ENCODE data around the gene GRK6. TPM values are rescaled to one million over a fixed set of nuclear protein-coding genes. Genes with fewer than 3 reads are reported as not detected.

The GRK6 gene
- total RNA-seq, 2 donors from 2014 or later: 38.0 to 64.4 TPM

DNA sequence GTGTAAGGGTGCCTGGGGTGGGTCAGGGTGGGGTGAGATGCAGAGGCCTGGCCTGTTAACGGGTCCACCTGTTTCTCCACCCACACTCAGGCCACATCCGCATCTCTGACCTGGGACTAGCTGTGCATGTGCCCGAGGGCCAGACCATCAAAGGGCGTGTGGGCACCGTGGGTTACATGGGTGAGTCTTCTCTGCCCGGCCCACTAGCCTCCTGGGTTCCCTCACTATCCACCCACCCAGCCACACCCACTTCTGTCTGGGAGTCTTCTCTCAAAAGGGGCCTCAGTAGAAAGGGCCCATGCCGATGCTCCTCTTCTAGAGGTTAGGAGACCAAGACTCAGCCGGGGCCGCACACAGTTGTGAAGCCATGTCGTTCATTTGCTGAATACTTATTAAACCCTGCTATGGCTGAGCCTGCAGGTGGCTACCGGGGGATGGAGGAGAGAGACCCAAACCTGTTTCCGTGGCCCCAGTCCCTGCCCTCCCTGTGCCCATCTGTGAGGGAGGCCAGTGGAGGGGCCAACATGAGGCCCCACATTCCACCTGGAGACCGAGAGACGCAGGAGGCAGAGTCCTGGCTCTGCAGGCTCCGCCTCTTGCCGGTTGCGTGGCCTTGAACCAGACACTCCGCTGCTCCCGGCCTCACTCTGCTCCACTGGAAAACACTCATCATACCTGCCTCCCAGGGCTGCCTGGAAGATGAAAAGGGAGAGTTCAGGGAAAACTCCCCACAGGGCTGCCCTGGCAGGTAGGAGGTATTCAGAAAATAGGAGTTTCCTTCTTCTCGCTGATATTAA is 8.7 kb downstream of the GRK6 start:
- H3K9me3 ChIP-seq: no peaks in the 10 kb centered on the region
- DNase-seq: no peak
- H3K36me3 ChIP-seq: peaks cover 20% of the 10 kb centered on the region
- peaks cover 4% of the 10 kb centered on the region for H3K4me1 ChIP-seq
- TF ChIP-seq, protein P1, sequence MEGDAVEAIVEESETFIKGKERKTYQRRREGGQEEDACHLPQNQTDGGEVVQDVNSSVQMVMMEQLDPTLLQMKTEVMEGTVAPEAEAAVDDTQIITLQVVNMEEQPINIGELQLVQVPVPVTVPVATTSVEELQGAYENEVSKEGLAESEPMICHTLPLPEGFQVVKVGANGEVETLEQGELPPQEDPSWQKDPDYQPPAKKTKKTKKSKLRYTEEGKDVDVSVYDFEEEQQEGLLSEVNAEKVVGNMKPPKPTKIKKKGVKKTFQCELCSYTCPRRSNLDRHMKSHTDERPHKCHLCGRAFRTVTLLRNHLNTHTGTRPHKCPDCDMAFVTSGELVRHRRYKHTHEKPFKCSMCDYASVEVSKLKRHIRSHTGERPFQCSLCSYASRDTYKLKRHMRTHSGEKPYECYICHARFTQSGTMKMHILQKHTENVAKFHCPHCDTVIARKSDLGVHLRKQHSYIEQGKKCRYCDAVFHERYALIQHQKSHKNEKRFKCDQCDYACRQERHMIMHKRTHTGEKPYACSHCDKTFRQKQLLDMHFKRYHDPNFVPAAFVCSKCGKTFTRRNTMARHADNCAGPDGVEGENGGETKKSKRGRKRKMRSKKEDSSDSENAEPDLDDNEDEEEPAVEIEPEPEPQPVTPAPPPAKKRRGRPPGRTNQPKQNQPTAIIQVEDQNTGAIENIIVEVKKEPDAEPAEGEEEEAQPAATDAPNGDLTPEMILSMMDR (IDR thresholded peaks at IDR 0.05): no peak
- H3K27me3 ChIP-seq: no peaks in the 10 kb centered on the region
- intact Hi-C loops (cut with DNase I): no loop called here
- H3K27ac ChIP-seq: no peak overlapping the region
- no peak overlapping the region for H3K9ac ChIP-seq (ENCODE audit: low read depth in 2 of 2, low read length in 2 of 2)
- H3K4me3 ChIP-seq: no peak overlapping the region

DNA sequence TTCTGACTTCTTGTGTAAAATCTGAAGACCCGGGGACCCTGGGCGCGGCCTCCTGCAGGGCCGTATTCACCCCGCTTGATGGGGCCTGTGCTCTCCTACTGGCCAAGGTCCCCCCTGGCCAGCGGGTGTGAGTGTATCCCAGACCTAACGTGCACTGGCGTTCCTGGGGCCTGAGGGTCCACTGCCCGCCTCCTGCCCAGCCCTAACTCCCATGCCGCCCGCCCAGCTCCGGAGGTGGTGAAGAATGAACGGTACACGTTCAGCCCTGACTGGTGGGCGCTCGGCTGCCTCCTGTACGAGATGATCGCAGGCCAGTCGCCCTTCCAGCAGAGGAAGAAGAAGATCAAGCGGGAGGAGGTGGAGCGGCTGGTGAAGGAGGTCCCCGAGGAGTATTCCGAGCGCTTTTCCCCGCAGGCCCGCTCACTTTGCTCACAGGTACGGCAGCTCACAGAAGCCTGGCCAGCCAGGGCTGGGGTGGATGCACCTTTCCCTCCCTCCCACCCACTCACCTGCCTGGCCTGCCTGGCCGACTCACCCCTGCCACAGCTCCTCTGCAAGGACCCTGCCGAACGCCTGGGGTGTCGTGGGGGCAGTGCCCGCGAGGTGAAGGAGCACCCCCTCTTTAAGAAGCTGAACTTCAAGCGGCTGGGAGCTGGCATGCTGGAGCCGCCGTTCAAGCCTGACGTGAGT is 9.5 kb downstream of the GRK6 start:
- Histone ChIP-seq H3K27me3 (no peaks in the 10 kb centered on the region), H3K27ac (no peak overlapping the region), H3K4me3 (no peak overlapping the region), H3K4me1 (peaks cover 4% of the 10 kb centered on the region), H3K9me3 (no peaks in the 10 kb centered on the region), H3K36me3 (peaks cover 20% of the 10 kb centered on the region), H3K9ac (ENCODE audit: low read depth in 2 of 2, low read length in 2 of 2) (no peak overlapping the region)
- intact Hi-C loops (cut with DNase I): no loop called here
- TF ChIP-seq, protein P1 (IDR thresholded peaks at IDR 0.05): no peak
- no peak for DNase-seq

DNA sequence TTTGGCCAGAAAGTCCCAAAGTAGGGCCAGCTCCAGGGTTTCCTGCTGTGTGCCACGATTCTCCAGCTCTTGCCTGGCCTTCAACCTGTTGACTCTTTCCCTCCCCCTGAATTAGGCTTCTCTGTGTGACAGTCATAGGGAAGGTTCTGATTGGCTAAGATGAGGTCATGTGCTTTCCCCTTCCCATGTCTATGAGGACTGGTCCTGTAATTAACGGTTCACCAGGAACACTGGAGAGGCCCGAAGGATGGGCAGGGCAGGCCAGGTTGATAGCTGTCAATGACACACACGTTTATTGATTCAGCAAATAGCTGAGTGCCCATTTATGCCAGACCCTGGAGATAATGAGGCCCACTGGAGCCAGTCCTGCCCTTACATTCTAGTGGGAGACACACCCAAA is 11.1 kb downstream of the GRK6 start:
- H3K4me1 ChIP-seq: peaks cover under 1% of the 10 kb centered on the region
- no peak for DNase-seq
- no peak overlapping the region for H3K9ac ChIP-seq (ENCODE audit: low read depth in 2 of 2, low read length in 2 of 2)
- no peaks in the 10 kb centered on the region for H3K9me3 ChIP-seq
- no peaks in the 10 kb centered on the region for H3K27me3 ChIP-seq
- H3K4me3 ChIP-seq: no peak overlapping the region
- no peak overlapping the region for H3K27ac ChIP-seq
- TF ChIP-seq, protein P1 (IDR thresholded peaks at IDR 0.05): no peak
- intact Hi-C loops (cut with DNase I): no loop called here
- H3K36me3 ChIP-seq: peaks cover 20% of the 10 kb centered on the region

DNA sequence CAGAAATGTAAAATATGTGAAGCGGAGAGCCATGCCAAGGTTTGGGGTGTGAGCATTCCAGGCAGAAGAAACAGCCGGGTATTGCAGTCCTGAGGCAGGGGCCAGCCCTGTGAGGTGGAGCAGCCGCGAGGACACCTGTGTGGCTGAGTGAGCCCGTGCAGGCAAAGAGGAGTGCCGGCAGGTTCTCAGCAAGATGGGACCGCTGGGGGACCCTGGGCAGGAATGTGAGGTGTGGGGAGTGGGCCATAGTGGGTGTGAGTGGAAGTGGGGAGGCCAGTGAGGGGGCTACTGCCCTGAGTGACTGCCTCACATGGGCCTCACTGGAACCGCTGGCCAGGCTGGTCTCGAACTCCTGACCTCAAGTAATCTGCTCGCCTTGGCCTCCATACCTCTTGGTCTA is 12.0 kb downstream of the GRK6 start:
- H3K27me3 ChIP-seq: no peaks in the 10 kb centered on the region
- H3K4me3 ChIP-seq: no peak overlapping the region
- DNase-seq: no peak
- H3K36me3 ChIP-seq: peaks cover 14% of the 10 kb centered on the region
- intact Hi-C loops (cut with DNase I): no loop called here
- no peaks in the 10 kb centered on the region for H3K4me1 ChIP-seq
- no peak overlapping the region for H3K27ac ChIP-seq
- H3K9ac ChIP-seq (ENCODE audit: low read depth in 2 of 2, low read length in 2 of 2): no peak overlapping the region
- H3K9me3 ChIP-seq: no peaks in the 10 kb centered on the region
- TF ChIP-seq, protein P1 (IDR thresholded peaks at IDR 0.05): no peak

DNA sequence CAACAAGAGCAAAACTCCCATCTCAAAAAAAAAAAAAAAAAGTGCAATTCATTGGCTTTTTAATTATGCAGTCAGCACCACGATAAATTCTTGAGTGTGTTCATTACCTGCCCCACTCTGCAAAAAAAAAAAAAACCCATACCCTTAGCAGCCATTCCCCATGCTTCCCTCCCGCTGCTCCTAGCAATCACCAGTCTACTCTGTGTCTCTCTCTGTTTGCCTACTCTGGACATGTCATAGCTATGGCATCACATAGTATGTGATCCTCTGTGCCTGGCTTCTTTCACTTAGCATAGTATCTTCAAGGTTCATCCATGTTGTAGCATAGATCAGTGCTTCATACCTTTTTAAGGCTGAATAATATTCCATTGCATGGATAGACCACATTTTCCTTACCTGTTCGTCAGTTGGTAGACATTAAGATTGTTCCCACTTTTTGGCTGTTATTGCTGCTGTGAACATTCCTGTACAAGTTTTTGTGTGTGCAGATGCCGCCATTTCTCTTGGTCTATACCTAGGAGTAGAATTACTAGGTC is 13.1 kb downstream of the GRK6 start:
- Histone ChIP-seq H3K4me3 (no peak overlapping the region), H3K9ac (ENCODE audit: low read depth in 2 of 2, low read length in 2 of 2) (no peak overlapping the region), H3K9me3 (no peaks in the 10 kb centered on the region), H3K27me3 (no peaks in the 10 kb centered on the region), H3K36me3 (peaks cover 7% of the 10 kb centered on the region), H3K4me1 (no peaks in the 10 kb centered on the region), H3K27ac (no peak overlapping the region)
- no peak for DNase-seq
- TF ChIP-seq, protein P1 (IDR thresholded peaks at IDR 0.05): no peak
- intact Hi-C loops (cut with DNase I): no loop called here
